Measurements from ENCODE around the gene IKZF2. TPM values are rescaled to one million over a fixed set of nuclear protein-coding genes. Genes with fewer than 3 reads are reported as not detected.

IKZF2 gene
- total RNA-seq, 4 donors from 2014 or later: 2.6 to 14.5 (median 4.2) TPM

- intact Hi-C loops (cut with DNase I; ENCODE audit: low total_unique reads): no loop called here
- no peak overlapping the region for H3K27ac ChIP-seq
Measured at GRCh38 chr2:212959471-212960117, 191.8 kb downstream of the IKZF2 start.

GRCh38 chr2:212958757-212959295 lies 192.6 kb downstream of the IKZF2 start:
- TF ChIP-seq CTCF (IDR thresholded peaks at IDR 0.05) (no peak), POLR2A (IDR thresholded peaks at IDR 0.05) (no peak)
- H3K27me3 ChIP-seq: no peaks in the 10 kb centered on the region
- no peaks in the 10 kb centered on the region for H3K9me3 ChIP-seq
- H3K4me1 ChIP-seq: no peaks in the 10 kb centered on the region
- intact Hi-C loops (cut with DNase I; ENCODE audit: low total_unique reads): no loop called here
- H3K4me3 ChIP-seq: no peak overlapping the region
- no peak for DNase-seq
- H3K27ac ChIP-seq: no peak overlapping the region
- H3K36me3 ChIP-seq: no peaks in the 10 kb centered on the region

More at GRCh38 chr2:212959471-212960117, 191.8 kb downstream of the IKZF2 start:
- no peaks in the 10 kb centered on the region for H3K4me1 ChIP-seq
- no peak overlapping the region for H3K4me3 ChIP-seq
- TF ChIP-seq POLR2A (IDR thresholded peaks at IDR 0.05) (no peak), CTCF (IDR thresholded peaks at IDR 0.05) (no peak)
- H3K27me3 ChIP-seq: no peaks in the 10 kb centered on the region
- no peak for DNase-seq
- no peaks in the 10 kb centered on the region for H3K36me3 ChIP-seq
- no peaks in the 10 kb centered on the region for H3K9me3 ChIP-seq

- no peaks in the 10 kb centered on the region for H3K4me1 ChIP-seq
- H3K27ac ChIP-seq: no peak overlapping the region
- H3K4me3 ChIP-seq: no peak overlapping the region
- no peaks in the 10 kb centered on the region for H3K36me3 ChIP-seq
- TF ChIP-seq CTCF (IDR thresholded peaks at IDR 0.05) (no peak), POLR2A (IDR thresholded peaks at IDR 0.05) (no peak)
- no peaks in the 10 kb centered on the region for H3K9me3 ChIP-seq
- no peak for DNase-seq
- H3K27me3 ChIP-seq: no peaks in the 10 kb centered on the region
- intact Hi-C loops (cut with DNase I; ENCODE audit: low total_unique reads): no loop called here
Measured at GRCh38 chr2:212958133-212958532, 193.3 kb downstream of the IKZF2 start.

- Histone ChIP-seq H3K36me3 (no peaks in the 10 kb centered on the region), H3K27me3 (no peaks in the 10 kb centered on the region), H3K9me3 (no peaks in the 10 kb centered on the region), H3K4me1 (no peaks in the 10 kb centered on the region), H3K27ac (no peak overlapping the region), H3K4me3 (no peak overlapping the region)
- no peak for DNase-seq
- intact Hi-C loops (cut with DNase I; ENCODE audit: low total_unique reads): no loop called here
- TF ChIP-seq POLR2A (IDR thresholded peaks at IDR 0.05) (no peak), CTCF (IDR thresholded peaks at IDR 0.05) (no peak)
Measured at GRCh38 chr2:212957624-212958023, 193.8 kb downstream of the IKZF2 start.

GRCh38 chr2:212956665-212957607 lies 194.5 kb downstream of the IKZF2 start:
- Histone ChIP-seq H3K27me3 (no peaks in the 10 kb centered on the region), H3K9me3 (no peaks in the 10 kb centered on the region), H3K4me1 (no peaks in the 10 kb centered on the region), H3K4me3 (no peak overlapping the region), H3K27ac (no peak overlapping the region), H3K36me3 (no peaks in the 10 kb centered on the region)
- no peak for DNase-seq
- intact Hi-C loops (cut with DNase I; ENCODE audit: low total_unique reads): no loop called here
- TF ChIP-seq POLR2A (IDR thresholded peaks at IDR 0.05) (no peak), CTCF (IDR thresholded peaks at IDR 0.05) (no peak)

All from uterus (tissue), 4 donors.